Measurements from ENCODE around the gene IMP3. TPM values are rescaled to one million over a fixed set of nuclear protein-coding genes. Genes with fewer than 3 reads are reported as not detected.

The IMP3 gene
- total RNA-seq, 1 experiment from 2014 or later = 150 TPM

DNA sequence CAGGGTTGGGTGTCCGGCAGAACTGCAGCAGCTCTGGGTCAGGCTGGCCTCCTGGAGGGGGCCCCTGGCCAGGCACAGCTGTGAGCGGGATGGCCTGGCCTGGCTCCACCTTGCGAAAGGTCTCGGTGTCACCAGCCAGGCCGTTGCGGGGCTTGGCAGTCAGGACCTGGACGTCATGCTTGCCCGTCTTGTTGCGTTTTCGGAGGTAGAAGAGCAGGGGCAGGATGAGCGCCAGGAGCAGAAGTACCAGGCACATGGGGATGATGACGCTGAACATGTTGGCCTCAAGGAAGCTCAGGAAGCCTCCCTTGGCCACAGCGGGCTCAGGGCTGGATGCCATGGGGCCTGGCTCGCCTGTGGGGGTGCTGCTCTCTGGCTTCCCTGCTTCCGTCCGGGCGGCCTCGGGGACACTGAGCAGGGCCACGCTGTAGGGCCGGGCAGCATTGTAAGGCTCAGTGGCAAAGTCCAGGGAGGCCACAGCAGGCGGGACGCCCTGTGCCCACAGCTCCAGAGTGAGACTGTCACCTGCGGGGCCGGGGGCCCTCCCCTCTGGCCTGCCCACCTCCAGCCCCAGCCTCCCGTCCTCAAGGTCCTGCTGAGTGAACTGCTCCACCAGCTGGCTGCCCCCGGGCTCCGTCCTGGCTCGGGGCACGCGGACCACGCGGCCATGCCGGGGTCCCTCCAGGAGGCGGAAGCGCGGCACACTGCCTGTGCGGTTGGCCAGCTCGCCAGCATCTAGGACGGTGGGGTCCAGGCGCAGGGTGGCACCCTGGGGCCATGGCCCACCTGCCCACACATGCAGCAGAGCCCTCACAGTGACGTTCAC is 35.8 kb upstream of the IMP3 start:
- Histone ChIP-seq H3K9me3 (no peaks in the 10 kb centered on the region), H3K27me3 (no peaks in the 10 kb centered on the region), H3K4me3 (no peak overlapping the region), H3K36me3 (peaks cover 2% of the 10 kb centered on the region)
- no peak for DNase-seq

DNA sequence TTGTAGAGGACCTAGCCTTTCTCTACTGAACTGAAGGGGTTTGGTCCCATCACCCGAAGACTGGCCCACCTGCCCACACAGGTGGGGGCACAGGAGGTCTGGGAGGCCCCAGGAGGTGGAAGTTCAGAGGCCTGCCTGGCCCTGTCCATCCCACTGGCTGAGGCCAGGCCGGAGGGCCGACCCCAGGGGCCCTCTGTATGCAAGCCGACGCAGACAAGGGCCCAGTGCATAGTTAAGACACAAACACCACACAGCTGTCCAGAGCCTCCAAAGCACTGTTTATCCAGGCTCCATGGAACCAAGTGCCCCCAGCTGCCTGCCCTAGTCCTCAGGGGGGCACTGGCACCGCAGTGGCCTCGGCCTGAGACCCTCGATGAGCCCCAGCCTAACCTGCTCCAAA is 34.3 kb upstream of the IMP3 start:
- no peak for DNase-seq
- H3K36me3 ChIP-seq = peaks cover 2% of the 10 kb centered on the region; the same call in 1 of the 2 replicates
- H3K4me3 ChIP-seq = no peak overlapping the region
- H3K27me3 ChIP-seq = no peaks in the 10 kb centered on the region
- no peaks in the 10 kb centered on the region for H3K9me3 ChIP-seq

DNA sequence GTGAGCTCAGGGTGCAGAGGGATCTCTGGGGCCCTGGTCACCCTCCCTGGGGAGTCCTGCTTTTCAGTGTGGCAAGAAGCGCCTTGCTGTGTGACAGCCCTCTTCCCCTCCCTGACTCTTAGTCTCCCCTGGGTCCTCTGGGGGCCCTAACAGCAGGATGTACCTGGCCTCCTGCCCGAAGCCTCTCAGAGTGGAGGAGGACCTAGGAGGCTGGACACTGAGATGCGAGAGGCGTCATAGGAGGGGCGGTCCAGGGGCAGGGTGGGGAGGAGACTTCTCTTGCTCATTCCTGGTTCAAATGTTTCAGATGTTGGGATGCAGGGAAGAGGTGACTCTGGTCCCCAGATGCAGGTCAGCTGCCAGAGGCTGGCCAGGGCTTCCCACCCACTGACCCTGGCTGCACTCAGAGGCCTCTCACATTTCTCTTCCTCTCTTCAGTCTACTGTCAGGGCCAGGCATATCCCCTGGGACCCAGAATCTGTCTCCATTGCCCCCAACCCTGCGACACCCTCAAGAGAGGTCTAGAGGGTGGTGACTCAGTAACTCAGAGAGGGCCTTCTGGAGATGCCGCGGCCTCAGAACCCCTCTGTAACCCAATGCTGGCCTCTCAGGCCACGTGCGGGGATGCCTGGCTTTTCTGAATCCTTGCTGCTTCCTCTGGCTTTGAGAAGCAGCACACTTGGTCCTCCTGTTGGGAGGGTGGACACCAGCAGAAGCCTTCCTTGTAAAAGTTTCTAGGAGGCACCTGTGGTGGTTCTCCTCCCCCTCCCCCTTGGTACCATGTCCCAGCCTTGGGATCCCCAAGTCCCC is 33.6 kb upstream of the IMP3 start:
- DNase-seq = peak; percentile 64
- H3K9me3 ChIP-seq = no peaks in the 10 kb centered on the region
- H3K36me3 ChIP-seq = peaks cover under 1% of the 10 kb centered on the region; the same call in 1 of the 2 replicates
- H3K4me3 ChIP-seq = no peak overlapping the region
- H3K27me3 ChIP-seq = no peaks in the 10 kb centered on the region

DNA sequence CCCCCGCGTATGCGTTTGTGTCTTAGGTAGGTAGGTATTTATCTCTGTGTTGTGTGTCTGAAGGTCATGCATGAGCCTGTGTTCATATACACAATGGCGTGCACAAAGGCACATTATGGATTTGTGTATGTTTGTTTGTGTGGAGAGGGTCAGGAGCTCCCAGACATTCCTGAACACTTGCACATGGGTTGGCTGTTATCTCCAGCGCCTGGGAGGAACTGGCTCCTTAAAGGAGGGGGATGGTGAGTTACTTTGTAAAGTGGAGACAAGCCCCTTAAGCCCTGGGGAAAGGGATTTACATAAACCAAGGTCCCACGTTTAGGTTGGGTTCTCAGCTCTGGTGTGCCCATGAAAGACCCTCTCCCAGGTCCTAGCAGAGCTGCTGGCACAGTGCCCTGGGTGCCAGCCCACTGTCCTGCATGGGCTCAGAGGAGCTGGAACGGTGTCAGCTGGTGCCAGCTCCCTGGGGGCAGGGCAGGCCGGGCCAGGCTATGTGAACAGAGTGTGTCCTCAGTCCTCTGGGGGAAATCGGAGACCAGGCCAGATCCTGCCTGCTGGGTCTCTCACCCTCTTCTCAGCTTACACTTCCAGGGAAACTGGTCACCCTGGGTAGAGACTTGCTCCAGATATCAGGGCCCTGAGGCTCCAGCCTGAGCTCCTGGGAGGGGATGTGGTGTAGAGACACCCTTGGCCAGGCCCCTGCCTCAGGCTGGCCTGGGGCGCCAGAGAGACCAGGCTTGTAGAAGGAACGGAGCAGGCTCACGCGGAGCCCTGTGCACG is 32.8 kb upstream of the IMP3 start:
- Histone ChIP-seq H3K9me3 (no peaks in the 10 kb centered on the region), H3K27me3 (no peaks in the 10 kb centered on the region), H3K36me3 (no peaks in the 10 kb centered on the region; the same call in 1 of the 2 replicates), H3K4me3 (no peak overlapping the region)
- DNase-seq = peak; percentile 84

DNA sequence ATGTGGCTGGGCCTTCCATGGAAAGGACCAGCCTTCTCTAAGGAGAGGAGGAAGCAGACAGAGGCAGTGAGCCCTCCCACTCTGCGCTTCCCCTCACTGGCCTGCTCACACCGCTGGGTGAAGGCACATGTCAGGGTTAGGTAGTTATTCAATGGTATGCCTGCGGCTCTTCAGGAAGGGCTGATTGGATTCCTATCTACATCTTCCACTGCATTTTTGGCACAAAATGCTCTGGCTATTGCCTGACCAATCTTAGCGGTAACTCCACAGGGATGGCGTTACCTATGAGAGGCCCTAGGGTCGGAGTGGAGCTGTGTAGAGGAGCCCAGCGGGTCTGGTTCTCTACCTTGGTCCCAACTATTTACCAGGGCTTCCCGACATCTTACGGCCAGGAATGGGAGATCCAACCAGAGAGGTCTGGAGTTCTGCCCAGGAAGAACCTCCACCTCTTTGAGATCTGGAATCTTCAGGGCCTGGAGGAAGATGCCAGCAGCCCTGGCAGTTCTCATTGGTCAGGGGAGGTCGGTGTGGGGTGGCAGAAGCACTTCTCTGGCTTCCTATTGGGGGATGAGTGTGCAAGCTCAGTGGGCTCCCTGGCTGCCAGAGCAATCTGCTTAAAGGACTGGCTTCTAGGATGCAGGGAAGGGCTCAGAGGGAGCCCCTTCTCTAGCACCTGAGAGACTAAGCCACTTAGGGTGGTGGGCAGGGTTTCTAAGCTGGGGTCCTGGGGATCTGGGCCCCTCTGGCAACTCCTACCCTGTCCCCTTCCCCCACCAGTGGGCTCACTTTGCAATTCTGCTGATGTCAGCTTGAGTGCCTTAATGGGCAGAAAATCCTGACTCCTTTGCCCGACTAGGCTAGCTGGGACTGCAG is 31.9 kb upstream of the IMP3 start:
- peak; percentile 61 for DNase-seq
- Histone ChIP-seq H3K36me3 (no peaks in the 10 kb centered on the region; the same call in 1 of the 2 replicates), H3K4me3 (no peak overlapping the region), H3K9me3 (no peaks in the 10 kb centered on the region), H3K27me3 (no peaks in the 10 kb centered on the region)

DNA sequence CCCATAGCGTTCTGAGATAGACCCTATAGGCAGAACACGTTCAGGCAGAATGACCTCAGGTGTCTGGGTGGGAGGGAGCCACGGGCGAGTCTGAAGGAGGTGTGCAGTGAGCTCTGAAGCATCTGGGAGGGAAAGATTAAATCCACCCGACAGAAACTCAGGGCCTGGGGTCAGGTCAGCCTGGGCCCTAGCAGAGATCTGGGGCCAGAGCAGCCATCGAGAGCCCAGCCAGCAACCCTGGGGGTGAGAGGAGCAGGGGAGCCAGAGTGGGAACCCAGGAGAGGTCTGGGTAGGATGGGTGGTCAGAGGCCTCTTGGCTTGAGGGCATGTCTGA is 29.8 kb upstream of the IMP3 start:
- Histone ChIP-seq H3K4me3 (no peak overlapping the region), H3K36me3 (peaks cover 4% of the 10 kb centered on the region), H3K27me3 (no peaks in the 10 kb centered on the region), H3K9me3 (no peaks in the 10 kb centered on the region)
- DNase-seq = no peak

DNA sequence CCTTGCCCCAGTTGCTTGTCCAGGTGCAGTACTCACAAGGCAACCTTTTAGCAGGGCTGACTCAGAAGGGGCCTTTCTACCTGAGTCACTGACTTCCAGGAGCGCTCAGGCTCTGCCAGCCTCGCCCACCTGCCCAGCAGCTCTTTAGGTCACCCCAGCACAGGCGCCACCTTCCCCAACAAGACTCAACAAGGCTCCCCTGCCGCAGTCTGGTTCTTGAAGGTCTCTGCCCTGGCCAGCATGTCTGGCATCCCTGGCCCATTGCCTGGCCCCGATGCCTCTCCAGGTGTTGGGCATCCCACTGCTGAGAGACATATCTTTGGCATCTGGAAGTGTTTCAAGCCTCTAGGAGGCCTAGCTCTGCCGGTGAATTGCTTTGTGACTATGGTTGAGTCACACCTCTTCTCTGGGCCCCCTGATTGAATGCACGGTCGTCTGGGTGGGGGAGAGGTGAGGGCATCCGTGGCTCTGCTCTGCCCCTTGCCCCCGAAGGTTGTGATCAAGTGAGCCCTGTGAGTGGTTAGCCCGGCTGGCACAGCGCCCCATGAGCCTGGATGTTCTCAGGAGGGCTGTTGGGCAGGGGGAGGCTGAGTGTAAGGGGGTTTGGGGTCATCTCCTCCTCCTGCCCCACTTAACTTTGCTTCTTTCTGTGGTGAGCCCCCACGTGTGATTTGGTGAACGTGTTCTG is 29.3 kb upstream of the IMP3 start:
- H3K9me3 ChIP-seq = no peaks in the 10 kb centered on the region
- DNase-seq = peak; percentile 45
- H3K27me3 ChIP-seq = no peaks in the 10 kb centered on the region
- no peak overlapping the region for H3K4me3 ChIP-seq
- H3K36me3 ChIP-seq = peaks cover 4% of the 10 kb centered on the region

DNA sequence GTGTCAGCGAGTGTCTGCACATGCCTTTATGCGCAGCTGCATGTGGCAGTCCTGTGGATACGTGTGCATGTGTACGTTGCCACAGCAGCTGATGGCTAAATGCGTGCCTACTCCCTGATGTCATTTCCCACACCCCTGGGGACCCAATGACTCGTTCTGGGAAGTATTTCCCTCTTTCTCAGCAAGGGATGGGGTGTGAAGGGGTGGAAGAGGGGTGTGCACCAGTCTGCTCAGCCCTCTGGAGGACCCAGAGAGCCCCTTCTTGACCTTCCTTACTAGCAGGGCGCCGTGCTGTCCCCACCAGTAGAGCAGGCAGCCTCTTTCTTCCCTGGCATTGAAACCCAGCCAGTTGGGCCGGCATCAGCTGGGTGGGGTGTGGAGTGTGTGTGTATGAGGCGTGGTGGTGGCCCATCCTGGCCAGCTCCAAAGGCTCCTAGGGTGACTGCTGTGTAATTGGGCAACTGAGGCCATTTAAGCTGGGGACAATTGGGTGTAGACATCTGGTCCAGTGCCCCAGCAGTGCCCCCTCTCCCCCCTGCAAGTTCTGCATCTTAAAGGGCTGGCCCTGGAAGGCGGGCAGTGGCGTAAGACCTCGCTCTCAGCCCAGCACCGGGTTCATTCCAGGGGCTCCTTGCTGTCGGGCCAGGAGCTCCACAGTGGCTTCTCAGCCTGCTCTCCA is 26.9 kb upstream of the IMP3 start:
- Histone ChIP-seq H3K9me3 (no peaks in the 10 kb centered on the region), H3K27me3 (no peaks in the 10 kb centered on the region), H3K4me3 (no peak overlapping the region), H3K36me3 (peaks cover 4% of the 10 kb centered on the region)
- DNase-seq = peak; percentile 96

DNA sequence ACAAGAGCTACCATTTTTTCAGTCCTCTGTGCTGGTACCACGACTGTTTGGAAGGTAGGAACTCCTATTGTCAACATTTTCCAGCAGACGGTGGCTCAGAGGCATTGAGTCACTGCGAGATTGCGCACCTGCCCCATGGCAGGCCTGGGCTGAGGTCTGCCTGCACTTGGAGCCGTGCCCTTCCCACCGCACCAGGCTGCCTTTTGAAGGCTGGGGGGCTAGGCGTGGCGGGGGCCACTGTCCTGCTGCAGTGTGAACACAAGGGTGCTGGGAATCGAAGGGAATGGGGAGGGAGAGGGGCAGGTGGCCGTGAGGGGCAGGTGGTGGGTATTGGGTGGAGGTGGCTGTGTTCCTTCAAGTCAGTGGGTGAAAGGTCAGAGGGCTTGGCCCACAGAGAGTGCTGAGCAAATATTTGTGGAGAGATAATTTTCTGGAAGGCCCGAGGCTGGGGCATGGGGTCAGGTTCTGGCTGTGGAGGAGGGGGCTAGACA is 24.0 kb upstream of the IMP3 start:
- no peak overlapping the region for H3K4me3 ChIP-seq
- H3K36me3 ChIP-seq = peaks cover 16% of the 10 kb centered on the region
- no peaks in the 10 kb centered on the region for H3K9me3 ChIP-seq
- no peak for DNase-seq
- no peaks in the 10 kb centered on the region for H3K27me3 ChIP-seq

DNA sequence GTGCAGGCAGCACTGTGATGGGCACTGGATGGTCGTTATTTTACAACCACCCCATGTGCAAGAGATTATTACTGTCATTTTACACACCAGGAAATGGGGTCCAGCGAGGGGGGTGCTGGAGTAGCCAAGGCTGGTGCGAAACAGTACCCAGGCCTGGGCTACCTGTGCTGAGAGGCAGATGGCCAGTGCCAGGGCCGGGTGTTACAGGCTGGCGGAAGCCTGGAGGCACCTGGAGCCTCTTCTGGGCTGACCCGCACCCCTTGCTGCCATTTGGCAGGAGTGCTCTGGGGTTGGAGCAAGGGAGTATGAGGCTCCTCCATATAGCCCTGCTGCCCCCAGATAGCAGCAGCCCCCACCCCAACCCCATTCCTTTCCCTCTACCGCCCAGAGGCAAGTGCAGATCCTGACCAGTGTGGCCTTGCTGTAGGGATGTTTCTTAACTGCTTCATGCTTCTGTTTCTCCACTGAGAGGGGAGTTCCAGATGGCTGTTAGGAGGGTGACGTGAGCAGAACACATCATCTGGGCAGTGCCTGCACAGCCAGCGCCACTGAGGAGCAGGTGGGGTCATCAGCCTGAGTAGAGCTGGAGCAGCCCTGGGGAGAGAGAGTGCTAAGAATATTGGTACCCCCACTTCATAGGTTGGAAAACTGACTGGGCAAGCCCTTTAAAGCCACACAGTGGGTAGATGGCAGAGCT is 22.9 kb upstream of the IMP3 start:
- no peaks in the 10 kb centered on the region for H3K27me3 ChIP-seq
- DNase-seq = no peak
- no peak overlapping the region for H3K4me3 ChIP-seq
- peaks cover 21% of the 10 kb centered on the region for H3K36me3 ChIP-seq
- H3K9me3 ChIP-seq = no peaks in the 10 kb centered on the region

DNA sequence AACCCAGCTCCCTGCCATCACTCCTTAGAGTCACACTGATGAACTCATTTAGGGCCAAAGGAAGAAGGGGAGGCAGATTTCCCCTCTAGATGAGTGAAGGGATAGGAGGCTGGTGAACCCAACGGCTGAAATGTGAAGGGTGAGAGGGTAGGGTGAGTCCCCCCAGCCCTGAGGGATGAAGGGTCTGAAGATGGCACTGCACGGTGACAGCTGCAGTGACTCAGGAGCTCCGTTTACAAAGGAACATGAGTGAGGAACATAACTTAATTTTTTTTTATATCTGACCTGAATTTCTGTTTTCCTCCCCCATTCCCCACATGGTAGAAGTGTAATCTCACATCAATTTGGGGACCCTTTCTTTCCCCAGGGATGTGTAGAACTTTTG is 21.7 kb upstream of the IMP3 start:
- no peaks in the 10 kb centered on the region for H3K27me3 ChIP-seq
- DNase-seq = no peak
- H3K9me3 ChIP-seq = no peaks in the 10 kb centered on the region
- peaks cover 24% of the 10 kb centered on the region for H3K36me3 ChIP-seq
- no peak overlapping the region for H3K4me3 ChIP-seq

DNA sequence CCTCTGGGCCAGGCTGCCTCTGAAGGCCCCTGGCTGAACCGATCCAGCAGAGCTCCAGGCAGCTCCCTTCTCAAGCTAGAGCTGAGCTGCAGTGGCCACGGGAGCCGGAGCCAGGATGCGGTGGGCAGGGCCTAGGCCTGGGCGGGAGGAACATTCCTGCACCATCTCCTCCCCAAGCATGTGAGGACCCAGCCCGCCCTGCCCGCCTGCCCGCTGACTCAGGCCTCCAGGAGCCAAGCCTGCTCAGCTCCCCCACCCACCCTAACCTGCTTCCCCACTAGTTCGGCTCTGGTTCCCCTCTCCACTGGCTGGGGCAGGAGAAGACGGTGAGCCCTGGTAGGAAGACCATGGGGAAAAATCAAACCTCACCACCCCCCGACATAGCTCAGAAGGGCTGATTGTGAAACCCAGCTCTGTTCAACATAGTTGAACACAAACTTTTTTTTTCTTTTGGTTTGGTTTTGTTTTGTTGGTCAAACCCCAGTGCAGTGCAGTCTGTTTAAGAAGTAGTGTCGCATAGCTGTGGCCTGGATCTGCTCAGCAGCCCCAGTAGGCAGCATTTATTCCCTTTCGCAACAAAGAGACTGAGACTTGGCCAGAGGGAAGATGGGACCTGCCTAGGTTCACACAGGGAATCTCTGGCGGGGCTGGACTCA is 21.2 kb upstream of the IMP3 start:
- Histone ChIP-seq H3K9me3 (no peaks in the 10 kb centered on the region), H3K36me3 (peaks cover 24% of the 10 kb centered on the region), H3K4me3 (no peak overlapping the region), H3K27me3 (no peaks in the 10 kb centered on the region)
- peak; percentile 98 for DNase-seq

DNA sequence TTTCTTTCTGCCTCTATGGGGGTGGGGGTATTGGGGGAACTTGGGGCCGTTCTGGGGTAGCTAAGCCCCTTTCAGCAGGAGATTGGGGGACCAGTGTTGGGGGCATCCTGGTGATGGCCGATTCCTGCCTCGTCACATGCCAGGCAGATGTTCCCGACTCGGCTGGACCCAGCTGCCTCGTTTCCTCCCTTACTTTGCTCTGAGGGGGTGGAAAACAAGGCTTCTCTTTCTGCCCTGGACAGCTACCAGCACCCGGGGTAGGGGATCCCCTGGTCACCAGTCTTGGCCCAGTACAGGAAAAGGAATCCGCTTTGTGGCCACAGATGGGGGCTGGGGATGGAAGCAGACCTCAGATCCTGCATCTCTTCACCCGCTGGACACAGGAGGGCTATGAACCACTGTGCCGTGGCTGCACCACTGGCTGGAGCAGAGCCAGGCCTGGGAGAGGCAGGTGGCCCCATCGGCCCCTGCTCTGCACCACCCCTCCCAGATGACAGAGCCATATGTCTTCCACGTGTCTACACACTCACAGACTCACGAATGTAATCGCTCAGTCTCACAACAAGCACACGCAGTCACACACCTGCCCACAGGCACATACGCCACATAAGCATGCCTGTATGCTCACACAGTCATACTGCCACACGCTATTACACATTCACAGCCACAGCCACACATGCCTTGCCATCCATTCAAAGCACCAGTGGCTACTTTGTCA is 20.1 kb upstream of the IMP3 start:
- no peak for DNase-seq
- peaks cover 24% of the 10 kb centered on the region for H3K36me3 ChIP-seq
- H3K4me3 ChIP-seq = no peak overlapping the region
- H3K9me3 ChIP-seq = no peaks in the 10 kb centered on the region
- H3K27me3 ChIP-seq = no peaks in the 10 kb centered on the region

Measured in MG63 (cell line).